GM10266 (cell line): Measurements from ENCODE around the gene DPYD.

Experiments used
- DNase-seq: peaks from one replicate; pipeline ENCODE4 v3.0.0; 2012; ENCODE audit errors: extremely low spot score
- TF ChIP-seq, protein P1 (sequence below): IDR thresholded peaks from 2 replicates; pipeline ENCODE4 v1.5.1; 2012; ENCODE audit warnings: mild to moderate bottlenecking, low read depth; ENCODE audit not compliant: control insufficient read depth, insufficient read depth; ENCODE audit errors: missing control alignments

Gene DPYD

DNA sequence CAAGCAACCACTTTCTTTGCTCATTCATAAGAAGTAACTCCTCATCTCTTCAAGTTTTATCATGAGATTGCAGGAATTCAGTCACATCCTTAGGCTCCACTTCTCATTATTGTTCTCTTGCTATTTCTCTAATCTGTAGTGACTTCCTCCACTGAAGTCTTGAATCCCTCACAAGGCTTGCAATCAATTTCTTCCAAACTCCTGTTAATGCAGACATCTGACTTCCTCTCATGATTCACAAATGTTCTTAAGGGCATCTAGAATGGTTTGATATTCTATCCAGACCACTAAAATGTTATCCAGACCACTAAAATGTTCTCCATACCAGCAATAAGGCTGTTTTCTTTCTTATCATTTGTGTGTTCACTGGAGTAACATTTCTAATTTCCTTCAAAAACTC, 528.1 kb downstream of the DPYD start:
- TF ChIP-seq, protein P1, sequence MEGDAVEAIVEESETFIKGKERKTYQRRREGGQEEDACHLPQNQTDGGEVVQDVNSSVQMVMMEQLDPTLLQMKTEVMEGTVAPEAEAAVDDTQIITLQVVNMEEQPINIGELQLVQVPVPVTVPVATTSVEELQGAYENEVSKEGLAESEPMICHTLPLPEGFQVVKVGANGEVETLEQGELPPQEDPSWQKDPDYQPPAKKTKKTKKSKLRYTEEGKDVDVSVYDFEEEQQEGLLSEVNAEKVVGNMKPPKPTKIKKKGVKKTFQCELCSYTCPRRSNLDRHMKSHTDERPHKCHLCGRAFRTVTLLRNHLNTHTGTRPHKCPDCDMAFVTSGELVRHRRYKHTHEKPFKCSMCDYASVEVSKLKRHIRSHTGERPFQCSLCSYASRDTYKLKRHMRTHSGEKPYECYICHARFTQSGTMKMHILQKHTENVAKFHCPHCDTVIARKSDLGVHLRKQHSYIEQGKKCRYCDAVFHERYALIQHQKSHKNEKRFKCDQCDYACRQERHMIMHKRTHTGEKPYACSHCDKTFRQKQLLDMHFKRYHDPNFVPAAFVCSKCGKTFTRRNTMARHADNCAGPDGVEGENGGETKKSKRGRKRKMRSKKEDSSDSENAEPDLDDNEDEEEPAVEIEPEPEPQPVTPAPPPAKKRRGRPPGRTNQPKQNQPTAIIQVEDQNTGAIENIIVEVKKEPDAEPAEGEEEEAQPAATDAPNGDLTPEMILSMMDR = no peak
- no peak for DNase-seq

DNA sequence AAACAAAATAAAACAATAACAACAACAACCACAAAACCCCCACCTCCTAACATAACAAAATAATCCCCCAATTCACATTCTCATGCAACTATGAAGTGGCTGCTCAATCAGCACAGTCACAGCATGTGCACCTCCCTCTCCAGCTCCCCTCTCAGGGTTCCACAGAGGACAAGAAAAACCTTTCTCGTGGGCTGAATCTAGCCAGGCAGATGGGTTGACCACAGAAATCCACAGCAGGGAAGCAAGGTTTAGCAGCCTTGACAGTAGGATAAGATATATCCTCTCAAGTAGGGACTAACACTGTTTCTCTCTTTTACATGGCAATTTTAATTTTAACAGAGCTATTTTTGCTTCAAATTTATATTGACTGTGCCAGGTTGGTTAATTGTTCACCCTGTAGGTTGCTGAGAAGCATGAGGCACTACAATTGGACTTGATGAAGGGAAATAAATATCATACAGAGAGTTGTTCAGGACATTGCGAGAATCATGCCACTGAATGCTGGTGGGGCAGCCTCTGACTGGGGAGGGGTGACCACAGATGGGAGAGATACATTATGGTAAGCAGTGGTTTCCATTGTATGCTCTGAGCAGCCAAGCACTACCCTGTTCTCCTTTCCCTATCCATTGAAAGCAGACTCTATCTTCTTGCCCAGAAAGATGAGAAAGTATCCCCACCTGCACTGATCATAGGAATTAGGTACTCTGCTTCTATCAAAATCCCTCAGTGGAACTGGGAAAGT, 535.1 kb downstream of the DPYD start:
- TF ChIP-seq, protein P1 = no peak
- DNase-seq = no peak

DNA sequence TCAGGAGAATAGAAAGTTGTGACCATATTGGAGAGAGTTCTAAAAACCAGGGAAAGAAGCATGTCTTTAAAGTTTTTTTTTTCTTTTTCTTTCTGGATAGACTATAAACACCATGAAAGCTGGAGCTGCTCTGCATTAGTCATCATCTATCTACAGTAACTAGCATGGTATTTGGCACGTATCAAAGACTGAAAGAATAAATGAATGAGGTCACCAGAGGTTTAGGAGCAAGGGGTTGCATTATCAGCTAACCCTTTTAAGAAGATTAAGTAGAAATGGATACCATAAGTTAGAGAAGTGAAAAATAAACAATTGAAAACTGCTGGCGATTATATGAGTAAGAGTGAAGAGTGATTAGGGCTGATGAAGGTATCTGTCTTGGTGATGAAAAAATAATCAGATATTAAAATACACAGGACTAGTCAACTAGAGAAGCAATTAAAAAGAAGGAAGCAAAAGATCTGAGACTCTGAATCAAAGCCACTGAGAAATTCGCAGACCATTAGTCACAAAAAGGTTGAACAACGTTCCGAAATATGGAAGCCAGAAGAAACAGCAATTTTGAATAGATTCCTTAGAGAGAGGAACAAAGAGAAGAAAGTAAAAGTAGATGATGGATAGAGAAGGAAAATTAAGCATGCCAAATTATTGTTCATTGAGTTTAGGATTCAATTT, 536.4 kb downstream of the DPYD start:
- TF ChIP-seq, protein P1 = no peak
- DNase-seq = no peak

DNA sequence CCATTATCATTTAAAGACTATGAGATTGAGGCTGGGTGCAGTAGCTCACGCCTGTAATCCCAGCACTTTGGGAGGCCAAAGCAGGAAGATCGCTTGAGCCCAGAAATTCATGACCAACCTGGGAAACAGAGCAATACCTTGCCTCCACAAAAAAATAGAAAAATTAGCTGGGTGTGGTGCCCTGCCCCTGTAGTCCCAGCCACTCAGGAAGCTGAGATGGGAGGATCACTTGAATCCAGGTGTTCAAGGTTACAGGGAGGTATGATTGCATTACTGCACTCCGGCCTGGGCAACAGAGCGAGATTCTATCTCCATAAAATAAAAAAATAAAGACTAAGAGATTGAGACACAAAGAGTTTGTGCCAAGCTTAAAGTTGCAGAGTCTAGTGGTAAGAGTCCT, 537.0 kb downstream of the DPYD start:
- DNase-seq = no peak
- TF ChIP-seq, protein P1 = no peak

DNA sequence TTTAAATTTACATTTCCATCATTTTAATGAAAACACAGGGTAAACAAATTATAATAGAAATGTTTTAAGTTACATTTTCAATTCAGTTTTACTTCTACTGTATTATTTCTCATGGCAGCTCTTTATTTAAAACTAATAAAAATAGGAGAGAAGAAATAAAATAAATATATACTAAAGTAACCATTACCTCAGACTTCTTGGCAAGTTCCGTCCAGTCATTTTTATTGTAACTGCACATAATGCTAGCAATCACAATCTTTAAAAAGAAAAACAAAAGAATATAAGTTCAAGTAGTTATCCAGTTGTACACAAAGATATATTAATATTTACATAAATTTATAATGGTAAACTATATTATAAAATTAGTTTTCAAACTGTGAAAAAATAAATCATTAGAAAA, 538.6 kb downstream of the DPYD start:
- no peak for DNase-seq
- TF ChIP-seq, protein P1 = no peak

DNA sequence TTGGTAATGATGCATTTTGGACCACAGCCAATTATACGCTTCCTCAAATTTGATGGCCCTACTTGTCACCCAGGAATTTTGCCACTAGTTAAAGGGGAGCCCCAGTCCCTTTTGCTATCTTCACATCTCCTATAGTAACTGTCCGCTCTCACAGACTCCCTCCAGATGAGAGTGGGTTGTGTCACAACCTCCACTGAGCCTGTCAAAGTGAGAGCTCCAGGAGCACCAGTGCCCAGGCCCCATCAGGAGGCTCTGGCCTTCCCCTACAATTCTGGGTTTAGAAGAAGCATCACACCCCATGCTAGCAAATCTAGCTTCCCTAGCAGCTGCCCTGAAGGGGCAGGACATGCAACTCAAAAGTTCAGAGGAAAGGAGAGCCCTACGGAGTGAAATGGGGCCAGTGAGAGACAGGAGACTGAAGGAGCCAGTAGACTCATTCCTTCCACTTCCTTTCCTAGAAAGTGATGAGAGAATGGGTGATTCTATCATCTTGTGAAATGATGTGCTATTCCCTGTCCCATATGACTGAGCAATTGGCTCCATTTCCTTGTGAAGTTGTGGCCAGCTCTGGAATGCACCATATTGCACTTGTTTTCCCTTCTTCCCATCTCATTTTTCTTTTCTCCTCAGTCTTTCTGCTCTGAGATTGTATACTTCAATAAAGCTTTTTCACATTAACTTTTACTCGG, 541.3 kb downstream of the DPYD start:
- TF ChIP-seq, protein P1 = no peak
- no peak for DNase-seq

DNA sequence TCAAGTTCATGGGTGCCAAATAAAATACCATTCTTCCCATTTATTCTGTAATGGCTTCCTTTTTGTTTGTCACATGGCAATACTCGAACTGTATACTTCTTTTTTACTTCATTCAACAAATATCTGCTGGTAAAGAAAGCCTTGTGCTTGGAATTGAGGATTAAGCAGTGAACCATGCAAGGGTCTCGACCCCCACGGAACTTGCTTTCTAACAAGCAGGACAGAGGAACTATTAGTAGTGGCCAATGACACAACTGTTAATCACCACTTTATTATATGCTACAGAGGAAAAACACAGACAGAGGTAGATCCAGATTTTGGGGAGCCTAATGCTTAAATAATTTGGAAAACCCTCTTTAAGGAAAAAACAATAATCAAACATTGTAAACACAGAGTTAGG, 542.2 kb downstream of the DPYD start:
- TF ChIP-seq, protein P1 = no peak
- no peak for DNase-seq
